LNCaP clone FGC (cell line): ENCODE results near the gene GFRA3.

Source experiments
- DNase-seq: peaks from one replicate; pipeline ENCODE4 v3.0.0-alpha.2; 2011; ENCODE audit warnings: low read depth
- H3K4me3 ChIP-seq: 2 replicates; pipeline ENCODE4 v1.5.1; 2011; ENCODE audit warnings: mild to moderate bottlenecking, low read depth, low read length, control low read depth
- TF ChIP-seq, protein P1 (sequence below): IDR thresholded peaks from 2 replicates; pipeline ENCODE4 v1.5.1; 2012; ENCODE audit warnings: mild to moderate bottlenecking; ENCODE audit not compliant: control insufficient read depth, insufficient read depth; ENCODE audit errors: extremely low read depth

GFRA3 gene

DNA sequence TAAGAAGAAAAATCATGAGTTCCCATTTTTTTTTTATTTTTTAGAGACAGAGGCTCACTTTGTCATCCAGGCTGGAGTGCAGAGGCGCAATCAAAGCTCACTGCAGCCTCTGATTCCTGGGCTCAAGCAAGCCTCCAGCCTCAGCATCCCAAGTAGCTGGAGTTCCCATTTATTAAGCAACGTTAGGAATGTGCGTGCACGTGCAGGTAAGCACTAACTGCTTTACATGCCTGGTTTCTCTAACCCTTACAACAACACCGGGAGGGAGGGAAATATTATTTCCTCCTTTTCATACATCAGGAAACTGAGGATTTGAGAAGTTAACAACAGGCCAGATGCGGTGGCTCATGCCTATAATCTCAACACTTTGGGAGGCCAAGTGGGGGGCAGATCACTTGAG lies 45.0 kb downstream of the GFRA3 start:
- no peak for DNase-seq

DNA sequence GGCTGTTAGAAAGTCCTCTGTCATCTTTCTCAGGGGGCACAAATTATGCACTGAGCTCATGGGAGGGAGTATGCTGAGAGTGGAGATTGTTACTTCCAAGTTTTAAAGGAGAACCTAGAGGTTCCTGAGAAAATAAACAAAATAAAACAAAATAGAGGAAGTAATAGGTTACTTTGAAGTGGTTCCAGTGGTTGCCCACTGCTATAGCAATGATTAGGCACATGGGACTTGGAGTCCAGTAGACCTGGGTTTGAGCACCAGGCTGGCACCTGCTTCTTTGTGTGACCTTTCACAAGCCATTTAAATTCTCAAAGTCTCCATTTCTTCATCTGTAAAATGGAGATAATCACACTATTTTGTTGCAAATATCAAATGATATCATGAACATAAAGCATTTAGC lies 47.5 kb downstream of the GFRA3 start:
- TF ChIP-seq, protein P1, sequence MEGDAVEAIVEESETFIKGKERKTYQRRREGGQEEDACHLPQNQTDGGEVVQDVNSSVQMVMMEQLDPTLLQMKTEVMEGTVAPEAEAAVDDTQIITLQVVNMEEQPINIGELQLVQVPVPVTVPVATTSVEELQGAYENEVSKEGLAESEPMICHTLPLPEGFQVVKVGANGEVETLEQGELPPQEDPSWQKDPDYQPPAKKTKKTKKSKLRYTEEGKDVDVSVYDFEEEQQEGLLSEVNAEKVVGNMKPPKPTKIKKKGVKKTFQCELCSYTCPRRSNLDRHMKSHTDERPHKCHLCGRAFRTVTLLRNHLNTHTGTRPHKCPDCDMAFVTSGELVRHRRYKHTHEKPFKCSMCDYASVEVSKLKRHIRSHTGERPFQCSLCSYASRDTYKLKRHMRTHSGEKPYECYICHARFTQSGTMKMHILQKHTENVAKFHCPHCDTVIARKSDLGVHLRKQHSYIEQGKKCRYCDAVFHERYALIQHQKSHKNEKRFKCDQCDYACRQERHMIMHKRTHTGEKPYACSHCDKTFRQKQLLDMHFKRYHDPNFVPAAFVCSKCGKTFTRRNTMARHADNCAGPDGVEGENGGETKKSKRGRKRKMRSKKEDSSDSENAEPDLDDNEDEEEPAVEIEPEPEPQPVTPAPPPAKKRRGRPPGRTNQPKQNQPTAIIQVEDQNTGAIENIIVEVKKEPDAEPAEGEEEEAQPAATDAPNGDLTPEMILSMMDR: no peak
- no peak overlapping the region for H3K4me3 ChIP-seq
- no peak for DNase-seq

More for the DNA sequence above, 45.0 kb downstream of the GFRA3 start:
- no peak overlapping the region for H3K4me3 ChIP-seq
- TF ChIP-seq, protein P1: no peak

DNA sequence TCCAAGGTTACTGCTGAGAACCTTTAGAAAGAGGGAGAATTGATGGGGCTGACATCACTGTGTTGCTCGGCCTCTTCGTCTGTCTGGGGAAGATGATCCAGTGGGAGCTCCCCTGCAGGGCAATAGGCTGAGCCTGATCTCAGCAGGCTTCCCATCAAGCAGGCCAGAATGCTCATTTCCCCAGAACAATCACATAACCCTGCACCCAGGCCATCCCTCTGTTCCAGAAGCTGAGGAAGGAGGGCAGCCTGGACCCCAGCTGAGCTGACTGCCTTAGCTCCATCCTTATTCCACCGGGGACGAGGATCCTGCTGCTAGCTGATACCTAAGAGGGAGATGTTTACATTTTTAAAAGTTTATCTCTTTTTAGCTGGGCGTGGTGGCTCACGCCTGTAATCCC lies 49.7 kb downstream of the GFRA3 start:
- DNase-seq: no peak
- no peak overlapping the region for H3K4me3 ChIP-seq
- TF ChIP-seq, protein P1: no peak

DNA sequence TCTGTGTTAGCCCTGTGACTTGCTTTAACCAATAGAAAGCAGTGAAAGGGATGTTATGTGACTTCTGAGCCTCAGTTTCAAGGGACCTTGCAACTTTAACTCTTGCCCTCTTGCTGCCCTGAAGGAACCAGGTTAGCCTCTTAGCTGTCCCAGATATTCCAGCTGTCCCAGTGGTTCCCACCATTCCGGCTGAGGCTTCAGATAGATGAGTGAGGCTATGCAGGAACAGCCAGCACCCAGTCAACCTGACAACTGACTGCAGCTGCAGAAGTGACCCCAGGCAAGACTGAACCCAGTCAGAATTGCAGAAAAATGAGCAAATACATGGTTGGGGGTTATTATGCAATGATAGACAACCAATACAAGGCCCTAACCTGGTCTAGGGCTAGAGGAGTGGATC lies 50.9 kb downstream of the GFRA3 start:
- TF ChIP-seq, protein P1: no peak
- no peak overlapping the region for H3K4me3 ChIP-seq
- no peak for DNase-seq

DNA sequence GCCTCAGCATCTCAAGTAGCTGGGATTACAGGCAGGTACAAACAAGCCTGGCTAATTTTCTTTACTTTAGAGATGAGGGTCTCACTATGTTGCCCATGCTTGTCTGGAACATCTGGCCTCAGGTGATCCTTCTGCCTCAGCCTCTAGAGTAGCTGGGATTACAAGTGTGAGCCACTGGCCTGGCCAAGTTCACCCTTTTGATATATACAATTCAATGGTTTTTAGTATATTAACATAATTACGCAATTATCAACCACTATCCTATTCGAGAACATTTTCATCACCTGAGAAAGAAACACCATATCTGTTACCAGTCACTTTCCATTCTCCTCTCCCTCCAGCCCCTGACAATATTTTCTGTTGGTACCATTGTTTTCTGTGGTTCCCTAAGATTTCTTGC lies 57.6 kb downstream of the GFRA3 start:
- TF ChIP-seq, protein P1: no peak
- no peak overlapping the region for H3K4me3 ChIP-seq
- no peak for DNase-seq

DNA sequence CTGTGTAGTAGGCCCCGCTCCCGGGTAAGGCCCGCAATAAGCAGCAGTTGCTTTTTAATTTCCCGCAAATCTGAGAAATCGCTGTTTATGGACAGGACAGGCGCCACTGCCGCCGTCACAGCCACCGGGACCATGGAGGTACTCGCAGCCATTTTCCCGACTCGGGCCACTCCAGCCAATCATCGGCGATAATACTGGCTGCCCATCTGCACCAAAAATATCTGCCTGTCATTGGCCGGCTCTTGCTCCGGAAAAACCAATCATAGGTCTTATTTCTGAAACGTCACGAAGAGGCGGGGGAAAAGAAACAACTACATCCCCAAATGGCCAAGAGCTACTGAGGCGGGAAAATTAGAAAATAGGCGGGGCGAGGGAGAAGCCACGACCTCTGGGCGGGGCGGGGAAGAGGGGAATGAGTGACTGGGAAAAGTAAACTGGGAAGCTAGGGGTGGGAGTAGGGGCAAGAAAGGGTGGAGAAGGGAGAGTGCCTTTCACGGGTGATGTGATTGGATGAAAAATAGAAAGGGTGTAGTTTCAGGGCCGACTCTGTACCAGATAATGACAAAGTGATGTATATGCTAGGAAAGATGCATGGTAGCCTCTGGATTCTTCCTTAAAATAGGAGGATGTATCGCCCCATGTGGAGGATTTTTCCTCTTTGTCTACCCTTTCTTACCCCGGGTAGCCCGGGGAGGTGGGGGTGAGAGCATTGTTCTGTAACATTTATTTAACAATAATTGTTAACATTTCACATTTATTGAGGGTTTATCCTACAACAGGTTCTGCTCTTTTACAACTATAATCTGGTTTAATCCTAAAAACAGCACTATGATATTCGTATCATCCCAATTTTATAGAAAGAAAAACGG lies 61.0 kb downstream of the GFRA3 start, which contains the start of gene CDC23:
TSS of gene CDC23 (minus strand) at position 163 of the 869 bp plus-strand sequence. CDS start at position 152, 11 bp downstream.
- peak within 1 kb of the TSS; percentile 96 for H3K4me3 ChIP-seq
- DNase-seq: peak; percentile 96
- TF ChIP-seq, protein P1: no peak

DNA sequence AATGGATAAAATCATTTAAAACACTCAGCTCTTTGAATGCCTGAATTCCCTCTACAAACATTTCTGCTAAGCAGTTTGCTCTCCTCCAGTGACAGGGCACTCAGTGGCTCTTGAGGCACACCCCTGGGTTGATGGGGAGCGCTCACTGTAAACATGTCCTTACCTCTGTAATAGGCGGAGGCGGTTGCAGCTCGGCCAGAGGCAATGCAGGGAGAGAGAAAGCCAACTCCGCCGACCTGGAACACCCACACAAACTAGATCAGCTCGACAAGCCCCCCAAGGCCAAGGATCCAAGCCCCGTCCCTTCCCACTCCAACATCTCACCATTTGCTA lies 61.6 kb downstream of the GFRA3 start:
- DNase-seq: no peak
- peak overlapping the region; percentile 96 for H3K4me3 ChIP-seq
- TF ChIP-seq, protein P1: no peak
